GM10847 (cell line): ENCODE results near the gene DOK5.

Source experiments
- POLR2A ChIP-seq: IDR thresholded peaks from 2 replicates; pipeline ENCODE4 v1.6.1; 2011; ENCODE audit not compliant: insufficient read length; ENCODE audit errors: extremely low read depth

DOK5 gene

DNA sequence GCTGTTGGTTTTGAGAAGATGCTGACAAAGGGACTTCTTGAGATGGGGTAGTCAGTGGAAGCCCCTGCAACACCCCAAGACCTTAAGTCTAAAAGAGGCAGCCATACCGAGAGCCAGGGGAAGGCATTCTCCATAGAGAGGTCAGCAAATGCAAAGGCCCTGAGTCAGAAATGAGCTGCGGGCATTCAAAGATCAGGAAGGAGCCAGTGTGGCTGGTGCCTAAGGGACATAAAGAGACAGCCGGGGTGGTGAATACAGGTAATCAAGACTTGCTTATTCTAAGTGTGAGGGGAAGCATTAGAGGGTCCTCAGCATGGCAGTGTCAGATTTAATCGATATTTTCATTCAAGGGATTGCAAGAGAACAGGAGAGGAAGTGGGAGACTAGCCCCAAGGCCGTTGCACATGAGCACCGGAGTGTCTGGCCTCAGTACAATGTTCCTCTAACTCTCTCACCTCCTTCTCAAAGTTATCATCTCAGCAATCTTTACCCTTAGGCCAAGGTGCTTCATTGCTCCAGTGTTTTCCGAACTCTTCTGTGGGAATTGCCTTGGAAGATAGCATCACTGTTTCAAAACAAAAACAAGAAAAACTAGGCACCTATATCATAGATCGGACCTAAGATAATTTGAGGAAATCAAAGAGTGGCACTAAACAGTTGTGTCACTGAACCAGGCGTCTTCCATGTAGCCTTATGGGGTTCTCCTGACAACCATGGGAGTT lies 173.2 kb downstream of the DOK5 start:
- no peak for TF ChIP-seq POLR2A

DNA sequence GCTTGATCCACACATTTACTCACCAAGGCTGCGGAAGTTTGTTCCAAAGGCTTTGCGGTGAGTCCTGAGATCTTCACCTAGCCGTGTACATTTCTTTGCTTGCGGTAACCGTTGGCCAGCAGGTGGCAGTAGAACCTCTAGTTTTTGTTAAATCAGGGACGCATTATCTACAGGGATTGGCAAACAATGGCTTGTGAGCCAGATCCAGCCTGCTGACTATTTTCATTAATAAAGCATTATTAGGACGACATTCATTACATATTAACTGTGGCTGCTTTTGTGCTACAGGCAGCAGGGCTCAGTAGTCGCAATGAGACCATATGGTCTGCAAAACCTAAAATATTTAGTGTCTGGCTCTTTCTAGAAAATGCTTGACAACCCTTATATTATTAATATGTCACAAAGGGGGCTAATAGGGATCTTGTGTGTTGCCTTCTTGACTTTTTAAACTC lies 174.1 kb downstream of the DOK5 start:
- TF ChIP-seq POLR2A, result no peak

DNA sequence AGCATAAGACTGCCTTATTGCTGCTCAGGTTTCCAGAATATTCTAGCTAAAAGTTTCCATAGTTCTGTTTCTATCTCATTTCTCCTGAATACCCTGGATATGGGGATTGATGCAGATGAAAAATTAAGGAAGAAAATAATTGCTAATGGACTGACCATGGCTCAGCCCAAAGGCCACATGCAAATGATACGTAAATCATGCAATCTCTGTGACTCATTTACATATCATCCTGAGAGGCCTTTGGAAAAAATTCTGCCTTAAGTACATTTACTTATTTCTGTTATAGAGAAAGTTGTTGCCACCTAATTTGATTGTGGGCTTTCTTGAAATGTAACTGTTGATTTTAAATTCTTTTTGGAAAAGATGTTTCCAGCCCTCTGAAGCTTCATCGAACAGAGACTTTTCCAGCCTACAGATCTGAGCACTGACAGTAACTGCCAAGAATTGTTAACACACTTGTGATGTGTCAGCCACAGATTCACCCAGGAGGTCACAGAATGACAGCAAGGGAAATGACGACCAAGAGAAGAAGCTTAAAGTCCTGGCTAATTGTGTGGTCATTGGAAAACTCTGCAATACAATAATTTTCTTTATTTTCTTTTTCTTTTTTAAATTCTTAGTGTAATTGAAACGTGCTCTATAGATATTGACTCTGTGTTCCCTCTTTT lies 174.8 kb downstream of the DOK5 start:
- TF ChIP-seq POLR2A, result no peak

DNA sequence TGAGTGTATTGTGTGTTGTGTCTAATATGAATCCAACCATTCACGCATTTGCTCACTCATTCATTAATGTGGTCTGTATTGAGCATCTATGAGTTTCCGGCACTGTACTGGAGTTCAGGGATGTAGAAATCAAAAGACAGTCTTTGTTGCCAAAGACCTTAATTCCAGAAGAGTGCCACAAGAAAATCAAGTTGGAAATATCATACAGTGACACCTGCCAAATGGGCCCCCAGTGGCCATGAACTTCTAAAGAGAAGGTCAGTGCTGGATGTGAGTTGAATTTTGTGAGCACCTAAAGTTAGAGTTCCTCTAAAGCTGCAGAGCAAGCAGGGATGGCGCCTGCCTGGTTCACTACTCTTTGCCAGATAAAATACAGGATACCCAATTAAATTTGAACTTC lies 175.9 kb downstream of the DOK5 start:
- no peak for TF ChIP-seq POLR2A

DNA sequence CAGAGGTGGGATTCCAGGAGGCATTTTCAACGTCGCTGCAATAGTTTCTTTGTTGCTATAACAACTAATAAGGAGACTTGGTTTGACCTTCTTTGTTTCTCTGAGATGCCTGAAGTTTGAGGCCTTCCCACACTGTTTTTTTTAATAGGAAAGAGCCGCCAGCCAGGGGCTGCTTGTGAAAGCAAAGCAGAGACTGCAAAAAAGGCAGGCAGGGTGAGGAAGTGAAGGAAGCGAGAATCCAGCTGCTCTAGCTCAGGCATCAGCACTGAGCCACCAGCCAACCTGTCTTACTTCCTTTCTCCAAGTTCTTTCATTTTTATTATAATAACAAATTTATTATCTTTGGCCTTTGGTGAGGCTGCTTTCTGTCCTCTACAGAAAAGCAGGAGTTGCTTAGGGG lies 179.1 kb downstream of the DOK5 start:
- TF ChIP-seq POLR2A, result no peak

DNA sequence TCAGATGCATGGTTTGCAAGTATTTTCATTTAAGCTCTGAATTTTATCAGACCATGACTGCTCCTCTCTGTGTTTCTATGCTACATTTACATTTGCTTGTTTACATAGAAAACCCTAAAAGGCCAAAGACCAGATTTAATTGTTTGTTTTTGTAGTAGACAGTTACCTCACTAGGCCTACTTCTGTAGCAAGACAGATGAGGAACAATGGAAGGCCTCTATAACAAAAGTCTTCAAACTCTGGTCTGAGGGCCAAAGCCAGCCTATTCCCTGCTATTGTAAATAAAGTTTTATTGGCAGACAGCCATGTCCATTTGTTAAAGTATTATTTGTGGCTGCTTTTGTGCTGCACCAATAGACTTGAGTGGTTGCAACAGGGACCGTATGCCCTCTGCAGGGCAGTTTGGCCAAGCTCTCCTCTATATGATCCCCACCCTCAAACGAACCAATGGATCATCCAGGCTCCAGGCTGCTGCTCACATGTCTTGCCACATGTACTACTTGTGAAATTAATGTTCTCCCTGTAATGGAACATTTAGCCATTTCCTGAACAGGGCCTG lies 182.0 kb downstream of the DOK5 start:
- no peak for TF ChIP-seq POLR2A

DNA sequence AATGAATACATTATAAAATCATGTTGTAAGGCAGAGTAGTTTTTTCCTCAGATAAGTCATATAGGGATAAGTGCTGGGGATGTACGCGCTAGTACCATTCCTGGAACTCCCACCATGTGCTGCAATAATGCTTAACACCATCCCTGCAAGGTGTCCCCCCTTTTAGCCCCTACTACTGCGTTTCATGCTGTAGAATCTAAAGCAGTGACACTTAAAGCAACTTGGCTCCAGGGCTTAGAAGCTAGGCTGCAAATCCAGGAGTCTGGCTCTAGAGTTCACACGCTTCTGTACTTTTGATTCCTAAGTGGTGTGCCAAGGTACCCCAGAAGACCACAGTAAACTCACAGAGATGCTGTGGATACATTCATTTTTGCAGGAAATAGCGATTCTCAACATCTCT lies 183.1 kb downstream of the DOK5 start:
- TF ChIP-seq POLR2A, result no peak

DNA sequence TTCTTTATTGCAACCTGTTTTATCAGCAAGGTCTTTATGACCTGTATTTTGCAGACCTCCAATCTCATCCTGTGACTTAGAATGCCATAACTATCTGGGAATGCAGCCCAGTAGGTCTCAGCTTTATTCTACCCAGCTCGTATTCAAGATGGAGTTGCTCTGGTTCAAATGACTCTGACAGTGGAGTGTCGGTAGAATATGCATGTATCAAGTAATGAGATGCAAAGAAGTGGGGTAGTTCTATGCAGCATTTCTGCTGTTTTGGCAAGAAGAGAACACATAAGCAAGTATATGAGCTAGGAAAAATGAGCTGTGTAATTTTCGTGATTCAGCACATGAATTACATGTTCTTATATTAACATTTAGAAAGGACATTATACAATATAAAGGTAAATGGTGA lies 185.9 kb downstream of the DOK5 start:
- no peak for TF ChIP-seq POLR2A

DNA sequence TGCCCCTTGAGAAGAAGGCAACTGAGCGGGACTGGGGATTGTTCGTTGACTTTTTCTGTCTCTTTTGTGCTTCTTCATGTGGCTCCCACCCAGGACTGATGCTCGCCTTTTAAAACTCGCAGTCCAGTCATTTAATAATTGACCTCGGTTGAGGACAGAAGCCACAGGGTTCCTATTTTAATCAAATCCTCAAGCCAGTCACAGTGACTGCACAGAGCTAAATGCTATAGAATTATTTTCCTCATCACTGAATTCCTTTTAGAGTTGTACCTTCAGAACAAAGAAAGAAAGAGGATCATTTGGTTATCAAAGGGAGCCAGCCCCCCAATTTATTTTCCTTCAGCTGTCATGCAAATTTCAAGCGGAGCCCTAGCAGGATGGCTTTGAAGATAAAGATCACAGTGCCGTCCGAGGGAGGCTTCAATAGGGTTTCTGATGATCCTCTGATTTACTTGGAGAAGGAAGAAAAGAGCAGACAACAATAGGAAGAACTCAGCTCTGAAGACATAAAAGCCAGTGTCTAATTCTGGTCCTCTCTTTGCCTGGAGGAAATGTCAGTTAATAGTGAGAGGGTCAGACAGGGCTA lies 186.6 kb downstream of the DOK5 start:
- TF ChIP-seq POLR2A, result no peak

DNA sequence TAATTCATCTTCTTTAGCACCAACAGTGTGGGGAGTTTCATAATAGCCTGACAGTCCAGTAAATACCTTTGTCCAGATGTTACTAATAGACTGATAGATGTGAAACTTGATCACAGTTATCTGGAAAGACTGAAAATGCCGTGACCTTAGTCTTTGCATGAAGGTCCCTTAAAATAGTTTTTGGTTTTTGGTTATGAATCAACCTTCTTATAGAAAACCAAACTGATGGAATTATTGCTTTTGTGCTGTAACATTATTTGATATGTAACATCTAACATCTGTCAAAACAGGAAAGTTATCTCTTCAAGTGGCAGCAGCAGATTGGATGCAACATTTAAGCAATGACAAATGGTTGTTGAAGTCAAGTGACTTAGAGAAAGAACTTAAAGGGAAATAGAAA lies 190.4 kb downstream of the DOK5 start:
- no peak for TF ChIP-seq POLR2A

DNA sequence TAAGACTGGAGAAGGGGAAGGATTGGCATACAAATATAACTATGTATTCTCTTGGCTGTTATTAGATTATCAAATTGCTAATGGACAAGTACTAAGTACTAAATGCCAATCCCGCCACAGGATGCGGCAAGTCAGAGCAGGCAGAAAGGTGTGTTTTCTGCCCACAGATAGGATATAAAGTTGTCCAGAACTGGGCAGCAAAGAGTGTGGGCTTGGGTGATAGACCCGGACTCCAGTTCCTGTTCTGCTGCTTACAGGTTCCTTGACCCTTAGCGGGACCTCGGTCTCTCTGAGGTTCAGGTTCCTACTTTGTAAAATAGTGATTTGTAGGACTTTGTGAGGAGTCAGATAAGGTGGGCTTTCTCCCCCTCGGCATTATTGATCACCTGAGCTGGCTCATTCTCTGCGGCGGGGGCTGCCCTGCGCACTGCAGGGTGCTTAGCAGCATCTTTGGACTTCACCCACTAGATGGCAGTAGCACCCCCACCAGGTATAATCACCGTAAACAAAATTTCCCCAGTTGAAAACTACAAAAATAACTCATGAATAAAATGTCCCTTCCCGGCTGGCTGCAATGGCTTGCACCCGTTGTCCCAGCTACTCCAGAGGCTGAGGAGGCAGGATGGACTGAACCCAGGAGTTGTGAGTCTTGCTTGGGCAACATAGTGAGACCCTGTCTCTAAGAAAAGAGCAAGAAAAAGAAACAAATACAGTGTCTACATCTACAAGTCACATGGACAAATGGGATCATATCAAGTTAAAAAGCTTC lies 193.1 kb downstream of the DOK5 start:
- TF ChIP-seq POLR2A, result no peak

DNA sequence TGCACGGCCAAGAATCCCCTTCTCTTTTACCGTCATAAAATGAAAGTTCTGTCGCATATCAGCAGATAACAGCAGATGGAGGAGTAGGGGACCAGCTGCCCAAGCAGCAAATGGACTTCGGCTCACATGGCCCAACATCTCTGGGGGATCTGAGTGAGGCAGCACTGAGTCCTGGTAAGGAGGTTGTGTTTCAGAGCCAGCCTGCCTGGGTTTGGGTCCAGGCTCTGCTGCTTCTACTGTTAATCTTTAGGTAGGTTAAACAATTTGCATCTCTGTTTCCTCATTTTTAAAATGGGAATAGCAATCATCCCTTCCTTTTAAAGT lies 193.6 kb downstream of the DOK5 start:
- TF ChIP-seq POLR2A, result no peak

DNA sequence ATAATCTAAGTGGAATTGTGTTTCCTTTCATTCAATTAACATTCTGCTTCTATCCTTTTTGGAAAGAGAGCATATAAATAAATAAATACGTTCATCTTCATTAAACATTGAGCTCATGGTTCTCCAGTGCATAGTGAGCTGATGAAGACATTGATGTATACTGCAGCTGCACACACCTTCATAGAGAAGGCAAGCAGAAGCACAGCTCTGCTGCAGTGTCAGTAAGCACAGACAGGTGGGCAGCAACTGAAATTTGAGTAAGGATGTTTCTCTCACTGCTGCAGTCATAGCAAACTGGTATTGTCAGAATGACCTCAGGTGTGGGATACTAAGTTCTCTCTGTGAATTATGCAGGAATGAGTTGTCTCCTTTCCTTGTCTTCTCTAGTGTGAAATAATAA lies 202.9 kb downstream of the DOK5 start:
- TF ChIP-seq POLR2A, result no peak

DNA sequence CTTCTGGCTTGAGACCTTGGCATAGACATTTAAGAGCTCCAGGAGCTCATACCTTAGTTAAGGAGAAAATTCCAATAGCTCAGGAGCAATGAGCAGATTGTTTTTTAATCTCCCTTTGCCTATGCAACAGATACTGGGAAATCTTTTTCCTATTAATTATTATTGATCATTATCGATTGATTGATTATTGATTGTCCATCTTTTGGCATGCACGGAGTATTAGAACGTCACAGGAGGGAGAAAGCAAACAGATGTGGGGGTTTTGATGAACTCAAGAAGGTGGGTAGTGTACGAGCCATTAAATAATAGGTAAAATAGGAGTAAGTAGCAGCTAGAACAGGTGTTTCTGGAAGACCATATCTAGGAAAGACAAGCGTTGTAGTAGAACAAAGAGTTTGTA lies 205.0 kb downstream of the DOK5 start:
- TF ChIP-seq POLR2A, result no peak

DNA sequence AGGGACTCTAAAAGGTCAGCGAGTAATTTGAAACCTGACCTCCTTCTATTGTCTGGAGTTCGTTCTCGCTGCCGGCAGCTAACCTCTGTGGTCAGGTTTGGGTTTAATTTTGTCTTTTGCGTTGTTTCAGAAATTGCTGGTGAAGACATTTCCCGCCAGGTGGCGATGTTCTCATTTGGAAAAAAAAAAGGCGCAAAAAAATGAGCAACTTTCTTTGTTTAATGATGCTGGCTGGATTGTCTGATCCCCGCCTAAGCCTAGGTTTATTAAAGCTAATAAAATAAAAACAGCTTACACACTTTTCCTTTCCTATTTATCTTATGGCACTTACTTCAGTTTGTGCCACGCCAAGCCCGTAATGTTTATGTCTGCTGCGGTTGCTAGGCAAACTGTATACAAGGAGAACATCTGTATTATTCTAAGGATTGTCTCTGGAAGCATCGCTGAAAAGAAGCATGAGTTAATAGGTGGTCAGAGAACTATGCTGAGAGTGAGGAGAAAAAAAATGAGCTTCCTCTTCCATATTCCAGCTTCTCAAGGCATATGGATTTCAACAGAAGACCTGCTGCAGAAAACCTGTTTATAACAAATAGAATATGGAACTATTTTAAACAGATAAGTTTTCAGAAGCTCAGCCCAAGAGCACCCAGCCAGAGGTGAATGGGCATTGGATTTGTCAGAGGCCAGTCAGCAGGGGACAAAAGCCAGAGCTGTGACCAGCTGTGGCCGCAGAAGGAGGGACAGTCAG lies 205.7 kb downstream of the DOK5 start:
- no peak for TF ChIP-seq POLR2A

DNA sequence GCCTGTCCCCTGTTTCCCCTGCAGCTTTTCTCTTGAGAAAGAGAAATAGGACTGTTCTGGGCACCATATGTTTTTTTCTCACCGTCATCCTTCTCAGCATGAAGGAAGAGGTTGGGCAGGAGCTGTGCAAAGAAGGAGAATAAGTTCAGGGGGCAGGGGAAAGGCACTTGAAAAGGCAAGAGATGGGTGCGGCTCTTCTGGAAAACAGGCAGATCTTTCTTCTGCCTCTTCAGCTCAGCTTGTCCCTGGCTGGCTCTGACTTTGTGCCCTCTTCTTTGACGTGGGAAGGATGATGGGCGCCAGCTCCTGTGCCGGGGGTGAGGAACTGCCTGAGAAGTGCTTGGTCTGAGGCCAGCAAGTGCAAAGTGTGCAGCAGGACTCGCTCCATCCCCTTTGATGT lies 206.5 kb downstream of the DOK5 start:
- TF ChIP-seq POLR2A, result no peak

DNA sequence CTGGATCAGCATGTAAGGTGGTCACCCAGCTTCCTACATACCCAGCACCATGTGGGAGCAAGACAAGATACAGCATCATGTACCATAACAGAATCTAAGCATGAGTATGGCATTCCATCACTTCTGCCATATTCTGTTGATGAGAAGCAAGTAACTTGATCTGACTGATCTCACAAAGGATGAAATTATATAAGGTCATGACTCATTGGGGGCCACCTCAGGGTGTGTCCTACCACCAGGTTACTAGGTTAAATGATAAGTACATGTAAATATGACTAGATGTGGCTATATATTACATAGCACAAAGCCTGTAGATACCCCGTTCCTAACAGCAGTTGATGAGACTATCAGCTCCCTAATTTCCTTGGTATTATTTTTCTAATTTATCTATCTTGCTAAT lies 213.1 kb downstream of the DOK5 start:
- TF ChIP-seq POLR2A, result no peak
